H7 (cell line): ENCODE results near the gene RNF220. TPM values are rescaled to one million over a fixed set of nuclear protein-coding genes. Genes with fewer than 3 reads are reported as not detected.

Source experiments
- DNase-seq: peaks from one replicate; pipeline ENCODE4 v3.0.0; 2012
- H3K27me3 ChIP-seq: 2 replicates; pipeline ENCODE4 v1.6.0; 2011; ENCODE audit warnings: mild to moderate bottlenecking, low read length; ENCODE audit not compliant: control insufficient read depth, insufficient read depth
- H3K36me3 ChIP-seq: replicated peaks from 2 replicates; pipeline ENCODE4 v1.5.1; 2011; ENCODE audit warnings: low read length; ENCODE audit not compliant: control insufficient read depth, insufficient read depth
- H3K4me3 ChIP-seq: 2 replicates; pipeline ENCODE4 v1.5.1; 2011; ENCODE audit warnings: low read depth, mild to moderate bottlenecking, control low read depth, low read length, moderate library complexity; ENCODE audit not compliant: insufficient read depth
- total RNA-seq: library from RNA; depleted of rRNA; stranded (reverse); fragments of >200 nt; shearing (Covaris generic); gene quantifications from 2 replicates; pipeline ENCODE4 v1.2.3, GENCODE V29; 2014

RNF220 gene
- total RNA-seq, 1 experiment from 2014 or later, result 187 TPM

GRCh38 chr1:44524655-44525500 lies 119.8 kb downstream of the RNF220 start:
- no peak for DNase-seq
- Histone ChIP-seq H3K4me3 (peak overlapping the region; percentile 20), H3K36me3 (no peaks in the 10 kb centered on the region), H3K27me3 (no peaks in the 10 kb centered on the region; the same call in 1 of the 2 replicates)

GRCh38 chr1:44526295-44527073 lies 121.4 kb downstream of the RNF220 start:
- Histone ChIP-seq H3K36me3 (no peaks in the 10 kb centered on the region), H3K4me3 (no peak overlapping the region), H3K27me3 (no peaks in the 10 kb centered on the region; the same call in 1 of the 2 replicates)
- no peak for DNase-seq

DNA sequence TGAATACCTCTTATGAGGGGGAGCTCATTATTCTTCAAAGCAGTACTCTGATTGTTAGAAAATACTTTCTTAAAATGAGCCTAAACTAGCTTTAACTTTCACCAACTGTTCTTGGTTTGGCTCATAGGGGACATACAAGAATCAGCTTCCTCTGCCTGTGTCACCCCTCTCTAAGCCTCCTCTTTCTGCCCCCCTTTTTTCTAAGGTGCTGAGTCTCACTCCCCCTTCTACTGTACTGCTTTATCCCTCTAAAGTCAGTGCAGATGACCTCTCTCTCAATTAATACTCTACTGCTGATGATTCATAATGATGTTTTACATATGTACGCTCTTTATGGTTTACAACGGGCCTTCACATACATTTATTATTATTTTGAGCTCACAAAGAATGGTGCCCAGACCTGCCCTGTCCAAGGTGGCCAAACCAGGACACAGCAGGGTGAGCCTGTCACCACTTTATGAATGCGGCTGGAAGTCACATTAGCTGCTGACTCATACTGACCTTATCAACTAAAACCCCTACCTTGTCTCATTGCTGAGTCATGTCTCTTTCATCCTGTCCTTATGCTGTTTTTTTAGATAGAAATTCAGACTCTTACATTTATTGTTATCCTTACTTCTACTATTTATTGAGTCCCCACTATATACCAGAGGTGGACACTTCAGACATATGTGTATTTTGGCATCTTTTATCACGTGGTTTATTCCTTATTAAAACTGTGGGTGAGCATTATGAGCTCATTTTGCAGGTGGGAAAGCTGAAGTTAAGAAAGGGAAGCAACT lies 126.9 kb downstream of the RNF220 start:
- no peaks in the 10 kb centered on the region for H3K36me3 ChIP-seq
- DNase-seq, result no peak
- no peaks in the 10 kb centered on the region; the same call in none of the 2 replicates for H3K27me3 ChIP-seq
- H3K4me3 ChIP-seq, result no peak overlapping the region

GRCh38 chr1:44532567-44532944 lies 127.5 kb downstream of the RNF220 start:
- no peak overlapping the region for H3K4me3 ChIP-seq
- no peak for DNase-seq
- no peaks in the 10 kb centered on the region; the same call in none of the 2 replicates for H3K27me3 ChIP-seq
- H3K36me3 ChIP-seq, result no peaks in the 10 kb centered on the region

- H3K27me3 ChIP-seq, result no peaks in the 10 kb centered on the region; the same call in none of the 2 replicates
- DNase-seq, result no peak
- H3K36me3 ChIP-seq, result no peaks in the 10 kb centered on the region
- no peak overlapping the region for H3K4me3 ChIP-seq
Observed at GRCh38 chr1:44534771-44535170, 129.7 kb downstream of the RNF220 start.

DNA sequence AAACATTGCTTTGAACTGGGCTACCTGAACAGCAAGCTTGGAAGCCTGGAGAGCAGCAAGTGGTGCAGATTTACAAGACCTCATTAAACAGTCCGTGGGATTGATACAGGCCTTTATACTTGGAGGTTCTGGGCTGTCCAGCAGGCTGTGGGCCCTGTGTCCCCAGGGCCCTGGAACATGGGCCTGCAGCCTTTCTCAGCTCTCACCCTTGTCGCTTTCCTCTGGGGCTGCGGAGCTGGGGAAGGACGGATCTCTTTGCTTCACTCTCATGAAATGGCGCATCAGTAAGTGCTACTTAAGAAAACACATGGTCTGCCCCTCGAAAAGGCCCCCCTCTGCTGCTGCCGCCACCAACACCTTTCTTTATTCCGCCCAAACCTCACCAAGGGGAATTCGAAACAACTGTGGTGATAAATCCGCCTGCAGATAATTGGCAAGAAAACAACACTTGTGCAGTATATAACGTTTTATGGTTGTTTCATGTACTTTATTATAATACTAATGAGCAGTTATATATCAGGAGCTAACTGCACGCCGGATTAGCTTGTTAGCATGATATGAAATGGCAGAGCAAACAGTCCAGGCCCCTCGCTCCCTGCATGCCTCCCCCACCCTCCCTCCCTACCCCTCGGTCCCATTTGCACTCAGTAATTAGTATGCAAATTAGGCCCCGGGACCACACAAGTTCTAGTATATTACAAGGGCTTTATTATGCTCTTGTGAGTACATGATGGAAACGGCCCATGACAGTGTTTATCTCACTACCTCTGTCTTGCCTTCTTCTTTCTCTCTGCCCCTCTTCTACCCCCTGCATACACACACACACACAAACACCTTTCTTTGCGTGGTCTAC lies 131.5 kb downstream of the RNF220 start:
- no peak overlapping the region for H3K4me3 ChIP-seq
- H3K27me3 ChIP-seq, result no peaks in the 10 kb centered on the region; the same call in none of the 2 replicates
- H3K36me3 ChIP-seq, result no peaks in the 10 kb centered on the region
- DNase-seq, result no peak

DNA sequence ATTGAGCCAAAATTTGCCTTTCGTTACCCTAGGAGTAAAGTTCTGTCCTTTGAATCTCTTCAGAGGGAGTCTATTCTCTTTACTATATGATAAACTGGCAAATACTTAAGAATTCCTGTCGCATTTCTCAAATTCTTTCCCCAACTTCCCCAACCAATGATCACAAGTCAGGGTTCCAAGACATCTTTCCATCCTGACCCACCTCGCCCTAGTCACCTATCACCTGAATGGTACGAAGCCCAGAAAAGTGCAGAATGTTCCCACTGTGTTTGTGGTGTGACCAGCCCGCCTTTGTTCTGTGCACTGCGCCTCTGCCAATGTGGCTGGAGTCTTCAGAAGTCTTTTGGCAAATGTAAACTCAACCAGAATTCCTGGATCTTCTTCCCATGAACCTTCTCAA lies 132.5 kb downstream of the RNF220 start:
- H3K4me3 ChIP-seq, result no peak overlapping the region
- no peaks in the 10 kb centered on the region for H3K36me3 ChIP-seq
- DNase-seq, result no peak
- no peaks in the 10 kb centered on the region; the same call in none of the 2 replicates for H3K27me3 ChIP-seq

- Histone ChIP-seq H3K4me3 (no peak overlapping the region), H3K36me3 (no peaks in the 10 kb centered on the region), H3K27me3 (no peaks in the 10 kb centered on the region; the same call in none of the 2 replicates)
- no peak for DNase-seq
Observed at GRCh38 chr1:44537956-44538355, 132.9 kb downstream of the RNF220 start.

DNA sequence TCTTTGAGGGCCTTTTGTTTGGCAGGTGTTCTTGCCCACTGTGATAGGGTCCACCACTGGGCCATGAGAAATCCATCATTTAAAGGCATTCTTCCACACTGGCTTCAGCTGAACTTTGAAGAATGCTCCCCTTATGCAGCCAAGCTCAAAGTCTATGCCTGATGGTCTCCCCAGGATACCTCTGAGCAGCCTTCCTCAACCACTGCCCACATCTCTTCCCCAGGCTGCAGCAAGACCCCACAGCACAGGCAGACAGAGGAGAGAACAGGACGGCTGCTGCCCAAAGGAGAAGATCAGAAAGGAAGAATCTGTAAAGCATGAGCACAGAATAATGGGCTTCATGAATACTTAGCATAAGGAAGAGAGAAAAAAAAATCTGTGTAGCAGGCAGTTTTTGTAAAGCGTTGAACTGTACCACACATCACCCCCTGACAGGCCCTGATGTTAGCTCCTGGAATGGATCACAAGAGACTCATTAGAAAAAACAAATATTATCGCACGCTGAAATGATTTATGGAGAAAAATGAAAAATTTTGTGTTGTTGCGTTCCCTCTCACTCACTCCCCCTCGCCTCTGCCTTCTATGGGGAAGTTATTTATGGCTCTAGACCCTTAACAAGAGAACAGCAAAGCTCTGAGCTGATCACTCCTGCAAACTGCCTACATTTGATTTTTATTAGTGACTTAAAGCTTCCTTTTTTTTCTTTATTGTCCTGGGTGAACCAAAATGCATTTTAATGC lies 135.1 kb downstream of the RNF220 start:
- peaks cover 7% of the 10 kb centered on the region for H3K27me3 ChIP-seq
- DNase-seq, result no peak
- H3K4me3 ChIP-seq, result no peak overlapping the region
- H3K36me3 ChIP-seq, result no peaks in the 10 kb centered on the region

- Histone ChIP-seq H3K27me3 (peaks cover 7% of the 10 kb centered on the region), H3K36me3 (no peaks in the 10 kb centered on the region), H3K4me3 (peak overlapping the region; percentile 35)
- no peak for DNase-seq
Observed at GRCh38 chr1:44542420-44543063, 137.5 kb downstream of the RNF220 start.

DNA sequence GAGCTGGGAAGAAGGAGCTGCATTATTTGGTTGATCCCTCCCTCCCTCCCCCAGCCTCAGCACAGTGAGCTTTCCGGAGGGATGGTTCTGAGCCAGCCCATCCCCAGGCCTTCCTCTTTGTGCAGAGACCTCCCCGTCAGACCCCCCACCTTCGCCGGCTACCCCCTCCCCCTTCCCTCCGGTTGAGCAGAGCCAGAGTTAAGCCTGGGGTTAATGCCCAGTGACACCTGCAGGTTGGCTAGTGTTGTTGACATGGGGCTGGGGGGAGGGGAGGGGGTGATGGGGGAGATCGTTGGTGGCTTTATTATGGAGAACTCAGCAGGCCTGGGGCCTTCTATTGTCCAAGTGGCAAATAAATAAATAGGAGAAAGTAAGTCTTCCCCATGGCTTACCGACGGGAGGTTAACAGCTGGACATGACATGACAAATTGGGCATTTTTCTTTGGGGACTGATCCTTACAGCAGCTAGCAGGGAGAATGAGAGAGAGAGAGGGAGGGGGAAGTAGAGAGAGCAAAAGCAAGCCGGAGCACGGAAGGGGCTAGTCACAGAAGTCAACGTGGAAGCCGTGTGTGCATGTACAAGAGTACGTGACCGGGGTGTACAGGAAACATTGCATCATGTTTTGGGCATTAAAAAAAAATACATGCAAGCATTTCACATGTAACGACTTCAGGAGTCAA lies 138.1 kb downstream of the RNF220 start:
- peaks cover 7% of the 10 kb centered on the region for H3K27me3 ChIP-seq
- H3K4me3 ChIP-seq, result peak overlapping the region; percentile 35
- DNase-seq, result peak; percentile 94

GRCh38 chr1:44543786-44544185 lies 138.7 kb downstream of the RNF220 start:
- DNase-seq, result peak; percentile 68
- Histone ChIP-seq H3K36me3 (no peaks in the 10 kb centered on the region), H3K4me3 (peak overlapping the region; percentile 19; the same call in 1 of the 2 replicates), H3K27me3 (peaks cover 7% of the 10 kb centered on the region)

More for the DNA sequence above, 138.1 kb downstream of the RNF220 start:
- no peaks in the 10 kb centered on the region for H3K36me3 ChIP-seq
